ENCODE results near the gene RABGAP1L.
"Not testable (repeated sequence)": the region's sequence is repeated elsewhere in the genome, so short reads cannot be mapped to it uniquely, and the experiment has no call there.

The RABGAP1L gene

DNA sequence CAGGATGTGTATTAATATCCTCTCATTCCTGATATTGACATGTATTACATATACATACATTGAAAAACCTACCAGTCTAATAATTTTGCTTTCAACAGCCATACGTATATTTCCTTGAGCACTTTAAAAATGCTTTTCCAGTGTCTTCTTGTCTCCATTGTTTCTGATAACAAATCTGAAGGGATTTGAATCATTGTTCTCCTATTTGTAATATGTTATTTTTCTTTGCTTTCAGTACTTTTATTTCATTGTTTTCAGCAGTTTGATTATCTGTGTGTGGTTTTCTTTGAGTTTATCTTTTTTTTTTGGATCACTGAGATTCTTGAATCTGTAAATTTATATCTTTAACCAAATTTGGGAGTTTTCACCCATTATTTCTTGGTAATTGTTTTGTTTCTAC, 65.3 kb downstream of the RABGAP1L start:
- Histone ChIP-seq H3K4me1 (ENCODE audit: insufficient read depth, low read length) (no peaks in the 10 kb centered on the region), H3K9me3 (ENCODE audit: insufficient read depth, low read depth, low read length) (0 out of 2 replicates have a peak, but pooled peaks cover 7% of the 10 kb centered on the region), H3K36me3 (ENCODE audit: insufficient read depth, low read depth, low read length) (peaks cover 5% of the 10 kb centered on the region; the same call in 1 of the 2 replicates), H3K9ac (ENCODE audit: low read depth, low read length) (no peak overlapping the region), H3K27me3 (ENCODE audit: insufficient read depth, low read length) (no peaks in the 10 kb centered on the region), H3K27ac (ENCODE audit: low read length) (no peak overlapping the region), H3K4me3 (ENCODE audit: low read length) (no peak overlapping the region)

DNA sequence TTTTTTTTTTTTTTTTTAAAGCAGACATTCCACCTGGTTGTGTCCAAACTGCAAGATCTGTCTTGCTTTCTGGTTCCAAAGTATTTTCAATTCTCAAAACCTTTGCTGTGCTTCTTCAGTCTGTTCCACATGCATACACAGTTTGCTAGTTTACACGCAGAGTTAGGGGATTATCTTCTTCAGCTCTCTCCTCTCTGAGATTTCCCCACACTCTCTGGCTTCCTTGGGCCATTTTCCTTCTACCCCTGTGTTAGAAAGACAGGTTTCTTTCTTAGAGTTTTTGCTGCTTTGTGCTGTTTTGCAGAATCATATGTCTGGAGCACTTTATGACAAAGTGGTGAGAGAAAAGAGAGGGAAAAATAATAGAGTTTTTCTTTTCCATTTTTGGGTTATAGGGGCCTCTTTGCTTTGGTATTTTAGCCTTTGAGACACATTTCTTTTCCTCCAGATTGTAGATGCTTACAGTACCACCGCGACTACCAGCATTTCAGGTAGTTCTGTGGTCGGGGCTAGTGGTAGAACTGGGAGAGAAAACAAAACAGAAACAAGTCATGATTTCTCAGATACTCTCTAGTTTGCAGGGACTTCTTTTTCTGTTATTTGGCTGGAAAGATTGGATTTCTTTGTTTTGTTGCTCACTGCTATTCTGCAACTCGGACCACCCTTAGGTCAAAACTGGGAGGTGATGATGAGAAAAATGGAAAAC, 66.3 kb downstream of the RABGAP1L start:
- H3K27me3 ChIP-seq (ENCODE audit: insufficient read depth, low read length) = no peaks in the 10 kb centered on the region
- H3K36me3 ChIP-seq (ENCODE audit: insufficient read depth, low read depth, low read length) = peaks cover 5% of the 10 kb centered on the region; the same call in 1 of the 2 replicates
- no peak overlapping the region for H3K4me3 ChIP-seq (ENCODE audit: low read length)
- no peak overlapping the region for H3K27ac ChIP-seq (ENCODE audit: low read length)
- H3K9ac ChIP-seq (ENCODE audit: low read depth, low read length) = no peak overlapping the region
- 0 out of 2 replicates have a peak, but pooled peaks cover 7% of the 10 kb centered on the region for H3K9me3 ChIP-seq (ENCODE audit: insufficient read depth, low read depth, low read length)
- H3K4me1 ChIP-seq (ENCODE audit: insufficient read depth, low read length) = no peaks in the 10 kb centered on the region

DNA sequence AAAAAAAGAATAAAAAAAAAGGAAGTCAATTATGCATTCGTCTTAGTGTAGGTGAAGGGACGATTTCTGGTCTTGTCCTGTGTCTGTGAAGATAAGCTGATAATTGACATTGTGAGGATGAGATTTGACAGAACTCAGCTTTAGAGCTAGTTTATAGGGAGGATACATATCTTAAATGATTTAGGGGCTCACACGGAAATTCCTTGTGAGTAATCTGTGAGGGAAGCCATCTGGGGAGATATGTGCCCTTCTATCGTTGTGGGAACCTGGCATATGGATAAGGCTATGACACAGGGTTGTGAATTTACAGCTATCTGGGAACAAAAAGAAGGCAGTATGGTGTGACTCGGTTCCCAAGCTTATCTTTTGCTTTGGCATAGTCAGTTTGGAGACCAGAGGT, 71.1 kb downstream of the RABGAP1L start:
- Histone ChIP-seq H3K4me1 (ENCODE audit: insufficient read depth, low read length) (no peaks in the 10 kb centered on the region), H3K27me3 (ENCODE audit: insufficient read depth, low read length) (no peaks in the 10 kb centered on the region), H3K4me3 (ENCODE audit: low read length) (no peak overlapping the region), H3K9me3 (ENCODE audit: insufficient read depth, low read depth, low read length) (0 out of 2 replicates have a peak, but pooled peaks cover 4% of the 10 kb centered on the region), H3K36me3 (ENCODE audit: insufficient read depth, low read depth, low read length) (peaks cover 5% of the 10 kb centered on the region; the same call in 1 of the 2 replicates), H3K9ac (ENCODE audit: low read depth, low read length) (no peak overlapping the region), H3K27ac (ENCODE audit: low read length) (no peak overlapping the region)

DNA sequence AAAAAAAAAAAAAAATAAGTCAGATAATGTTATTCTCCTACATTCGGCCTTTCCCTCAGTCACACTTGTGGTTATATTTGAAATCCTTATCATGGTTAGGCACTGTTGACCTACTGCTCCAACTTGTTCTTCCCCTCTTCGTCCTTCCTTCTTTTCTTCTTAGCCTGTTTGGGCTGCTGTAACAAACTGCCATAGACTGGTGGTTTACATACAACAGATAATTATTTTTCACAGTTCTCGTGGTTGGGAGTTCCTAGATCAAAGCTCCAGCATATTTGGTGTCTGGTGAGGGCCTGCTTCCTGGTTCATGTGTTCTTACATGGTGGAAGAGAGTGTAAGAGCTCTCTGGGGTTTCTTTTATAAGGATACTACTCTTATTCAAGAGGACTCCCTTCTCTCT, 73.4 kb downstream of the RABGAP1L start:
- no peak overlapping the region for H3K9ac ChIP-seq (ENCODE audit: low read depth, low read length)
- no peaks in the 10 kb centered on the region for H3K4me1 ChIP-seq (ENCODE audit: insufficient read depth, low read length)
- H3K9me3 ChIP-seq (ENCODE audit: insufficient read depth, low read depth, low read length) = 0 out of 2 replicates have a peak, but pooled peaks cover 4% of the 10 kb centered on the region
- H3K4me3 ChIP-seq (ENCODE audit: low read length) = no peak overlapping the region
- no peaks in the 10 kb centered on the region for H3K27me3 ChIP-seq (ENCODE audit: insufficient read depth, low read length)
- no peak overlapping the region for H3K27ac ChIP-seq (ENCODE audit: low read length)
- peaks cover 5% of the 10 kb centered on the region; the same call in 1 of the 2 replicates for H3K36me3 ChIP-seq (ENCODE audit: insufficient read depth, low read depth, low read length)

DNA sequence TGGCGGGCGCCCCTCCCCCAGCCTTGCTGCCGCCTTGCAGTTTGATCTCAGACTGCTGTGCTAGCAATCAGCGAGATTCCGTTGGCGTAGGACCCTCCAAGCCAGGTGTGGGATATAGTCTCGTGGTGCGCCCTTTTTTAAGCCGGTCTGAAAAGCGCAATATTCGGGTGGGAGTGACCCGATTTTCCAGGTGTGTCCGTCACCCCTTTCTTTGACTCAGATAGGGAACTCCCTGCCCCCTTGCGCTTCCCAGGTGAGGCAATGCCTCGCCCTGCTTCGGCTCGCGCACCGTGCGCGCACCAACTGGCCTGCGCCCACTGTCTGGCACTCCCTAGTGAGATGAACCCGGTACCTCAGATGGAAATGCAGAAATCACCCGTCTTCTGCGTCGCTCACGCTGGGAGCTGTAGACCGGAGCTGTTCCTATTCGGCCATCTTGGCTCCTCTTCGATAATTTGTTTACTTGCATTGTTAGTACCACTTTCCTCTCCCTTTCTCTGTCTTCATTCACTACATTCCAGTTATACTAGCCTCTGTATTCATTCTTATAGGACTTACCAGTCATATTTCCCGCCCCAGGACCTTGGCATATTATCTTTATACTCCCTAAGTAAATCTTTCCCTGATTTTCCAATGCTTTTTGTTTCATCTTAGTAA, 79.7 kb downstream of the RABGAP1L start:
- not testable (repeated sequence) for H3K9me3 ChIP-seq (ENCODE audit: insufficient read depth, low read depth, low read length); H3K27me3 ChIP-seq (ENCODE audit: insufficient read depth, low read length); H3K4me1 ChIP-seq (ENCODE audit: insufficient read depth, low read length); H3K36me3 ChIP-seq (ENCODE audit: insufficient read depth, low read depth, low read length); H3K27ac ChIP-seq (ENCODE audit: low read length)
- Histone ChIP-seq H3K4me3 (ENCODE audit: low read length) (peak overlapping the region; percentile 47), H3K9ac (ENCODE audit: low read depth, low read length) (peak overlapping the region; percentile 20; the same call in 1 of the 2 replicates)

DNA sequence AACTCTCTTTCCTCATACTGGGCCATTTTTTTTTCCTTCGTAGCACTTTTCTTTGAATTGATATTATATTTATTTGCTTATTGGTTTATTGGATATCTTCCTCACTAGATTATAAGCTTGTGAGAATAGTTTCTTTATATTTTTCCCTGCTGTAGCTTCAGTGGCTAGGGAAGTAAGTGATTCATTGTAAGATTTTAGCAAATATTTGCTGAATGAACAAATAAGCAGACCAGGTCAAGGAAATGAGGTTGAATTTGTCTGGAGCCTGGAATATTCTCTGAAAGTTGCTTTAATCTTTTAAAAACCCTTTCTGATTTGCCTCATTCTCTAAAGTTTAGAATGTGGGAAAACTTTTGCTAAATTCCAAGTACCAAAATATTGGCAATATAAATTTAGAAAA, 80.2 kb downstream of the RABGAP1L start:
- Histone ChIP-seq H3K4me3 (ENCODE audit: low read length) (peak overlapping the region; percentile 47; the same call in 1 of the 2 replicates), H3K9me3 (ENCODE audit: insufficient read depth, low read depth, low read length) (no peaks in the 10 kb centered on the region), H3K9ac (ENCODE audit: low read depth, low read length) (peak overlapping the region; percentile 20; the same call in 1 of the 2 replicates), H3K27me3 (ENCODE audit: insufficient read depth, low read length) (no peaks in the 10 kb centered on the region), H3K27ac (ENCODE audit: low read length) (no peak overlapping the region), H3K4me1 (ENCODE audit: insufficient read depth, low read length) (no peaks in the 10 kb centered on the region), H3K36me3 (ENCODE audit: insufficient read depth, low read depth, low read length) (peaks cover 5% of the 10 kb centered on the region)

DNA sequence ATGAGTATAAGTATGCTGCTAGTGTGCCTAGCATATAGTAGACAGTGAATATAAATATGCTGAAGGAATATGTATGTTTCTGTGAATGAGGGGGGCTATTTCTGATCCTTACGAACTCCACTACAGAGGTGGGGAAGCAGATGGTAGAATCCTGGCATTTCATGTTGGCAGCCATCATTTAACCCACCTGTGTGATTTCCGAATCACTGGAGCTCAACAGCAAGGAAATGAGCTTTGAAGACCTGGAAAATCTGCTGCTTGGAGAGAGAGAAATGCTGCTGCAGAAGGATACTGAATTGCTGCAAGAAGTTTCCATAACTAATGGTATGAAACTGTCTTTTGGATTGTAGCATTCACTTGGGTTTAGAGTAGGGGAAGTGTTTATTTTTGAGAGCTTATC, 83.5 kb downstream of the RABGAP1L start:
- no peaks in the 10 kb centered on the region for H3K9me3 ChIP-seq (ENCODE audit: insufficient read depth, low read depth, low read length)
- H3K27ac ChIP-seq (ENCODE audit: low read length) = no peak overlapping the region
- H3K4me3 ChIP-seq (ENCODE audit: low read length) = no peak overlapping the region
- no peaks in the 10 kb centered on the region for H3K27me3 ChIP-seq (ENCODE audit: insufficient read depth, low read length)
- H3K4me1 ChIP-seq (ENCODE audit: insufficient read depth, low read length) = no peaks in the 10 kb centered on the region
- no peak overlapping the region for H3K9ac ChIP-seq (ENCODE audit: low read depth, low read length)
- H3K36me3 ChIP-seq (ENCODE audit: insufficient read depth, low read depth, low read length) = peaks cover 9% of the 10 kb centered on the region

DNA sequence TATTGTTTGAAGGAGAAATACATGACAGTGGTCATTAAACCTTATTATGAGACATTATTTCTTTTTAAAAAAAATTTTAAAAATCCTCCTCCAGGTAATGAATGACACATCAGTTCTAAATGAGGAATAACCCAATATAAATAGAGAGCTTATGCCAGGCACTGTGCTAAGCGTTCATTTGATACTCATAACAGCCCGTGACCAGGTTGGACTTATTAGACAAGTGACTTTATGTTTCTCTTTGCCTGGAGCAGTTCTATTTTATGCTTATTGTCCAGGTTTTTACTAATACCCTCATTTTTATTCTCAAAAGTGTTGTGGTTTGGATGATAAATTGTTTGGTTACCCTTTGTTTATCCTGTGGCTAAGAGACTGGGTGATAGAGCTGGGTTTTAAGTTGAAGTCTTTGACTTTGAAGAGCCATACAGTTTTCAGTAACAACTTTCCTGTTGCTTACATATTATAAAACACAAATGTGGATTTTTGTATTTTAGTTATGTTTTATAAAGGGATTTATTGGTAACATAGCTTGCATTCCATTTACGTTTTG, 84.2 kb downstream of the RABGAP1L start:
- no peaks in the 10 kb centered on the region for H3K9me3 ChIP-seq (ENCODE audit: insufficient read depth, low read depth, low read length)
- H3K9ac ChIP-seq (ENCODE audit: low read depth, low read length) = no peak overlapping the region
- no peak overlapping the region for H3K27ac ChIP-seq (ENCODE audit: low read length)
- no peaks in the 10 kb centered on the region for H3K27me3 ChIP-seq (ENCODE audit: insufficient read depth, low read length)
- no peaks in the 10 kb centered on the region for H3K4me1 ChIP-seq (ENCODE audit: insufficient read depth, low read length)
- H3K4me3 ChIP-seq (ENCODE audit: low read length) = no peak overlapping the region
- H3K36me3 ChIP-seq (ENCODE audit: insufficient read depth, low read depth, low read length) = peaks cover 9% of the 10 kb centered on the region

DNA sequence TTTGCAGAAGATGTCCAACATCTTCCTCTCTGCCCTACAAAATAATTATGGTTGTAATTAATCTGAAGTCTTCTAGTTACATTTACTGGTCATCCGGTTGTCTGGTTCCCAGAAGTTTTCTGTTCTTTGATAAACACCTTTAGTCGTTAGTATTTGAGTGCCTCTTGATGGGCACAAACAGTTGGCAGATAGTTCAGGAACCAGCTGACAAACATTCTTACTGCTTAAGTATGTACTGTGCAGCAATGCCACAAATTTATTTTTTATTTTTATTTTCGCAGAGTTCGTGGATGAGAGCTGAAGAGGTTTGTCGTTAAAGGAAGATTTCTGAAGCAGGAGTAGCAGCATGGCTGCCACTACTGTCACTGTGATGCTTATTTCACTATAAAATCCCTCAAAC, 84.7 kb downstream of the RABGAP1L start:
- no peak overlapping the region for H3K9ac ChIP-seq (ENCODE audit: low read depth, low read length)
- H3K27ac ChIP-seq (ENCODE audit: low read length) = no peak overlapping the region
- peaks cover 9% of the 10 kb centered on the region for H3K36me3 ChIP-seq (ENCODE audit: insufficient read depth, low read depth, low read length)
- H3K9me3 ChIP-seq (ENCODE audit: insufficient read depth, low read depth, low read length) = no peaks in the 10 kb centered on the region
- no peaks in the 10 kb centered on the region for H3K27me3 ChIP-seq (ENCODE audit: insufficient read depth, low read length)
- H3K4me3 ChIP-seq (ENCODE audit: low read length) = no peak overlapping the region
- no peaks in the 10 kb centered on the region for H3K4me1 ChIP-seq (ENCODE audit: insufficient read depth, low read length)

DNA sequence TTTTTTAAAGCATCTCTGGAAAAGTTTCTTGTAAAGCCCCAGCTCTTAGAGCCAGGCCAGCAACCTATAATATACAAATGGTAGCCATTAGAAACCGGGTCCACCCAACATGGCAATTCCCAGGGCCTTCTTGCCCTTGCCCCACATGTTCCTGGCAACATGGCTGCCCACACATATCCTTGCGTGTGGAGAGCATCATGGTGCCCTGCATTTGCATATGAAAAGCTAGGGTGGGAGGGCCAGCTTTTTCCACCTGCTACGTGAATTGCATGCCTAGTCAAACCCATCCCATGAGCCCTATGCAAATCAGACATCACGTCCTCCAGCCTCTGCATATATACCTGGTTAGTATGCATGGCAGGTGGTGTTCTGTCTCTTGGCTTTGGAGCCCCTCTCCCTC, 88.2 kb downstream of the RABGAP1L start:
- Histone ChIP-seq H3K4me1 (ENCODE audit: insufficient read depth, low read length) (no peaks in the 10 kb centered on the region), H3K27me3 (ENCODE audit: insufficient read depth, low read length) (no peaks in the 10 kb centered on the region)

DNA sequence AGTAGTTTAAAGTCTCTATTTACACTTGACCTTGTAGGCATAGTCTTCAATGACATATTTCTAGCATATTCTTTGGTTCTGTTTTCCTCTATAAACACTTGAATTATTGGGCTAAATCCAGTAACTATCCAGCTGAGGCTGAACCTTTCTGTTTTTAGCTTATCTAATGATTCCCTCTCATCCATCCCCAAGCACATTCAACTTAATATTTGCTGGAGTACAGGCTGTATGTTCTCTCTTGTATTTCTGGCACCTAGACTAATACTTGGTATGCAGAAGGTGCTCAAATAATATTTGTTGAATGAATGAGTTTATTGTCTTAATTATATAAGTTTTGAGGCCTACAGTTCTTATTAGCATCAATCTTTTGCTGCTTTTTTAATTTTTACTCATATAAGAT, 88.7 kb downstream of the RABGAP1L start:
- H3K4me3 ChIP-seq (ENCODE audit: low read length) = no peak overlapping the region
- H3K9me3 ChIP-seq (ENCODE audit: insufficient read depth, low read depth, low read length) = no peaks in the 10 kb centered on the region
- H3K27me3 ChIP-seq (ENCODE audit: insufficient read depth, low read length) = no peaks in the 10 kb centered on the region
- H3K4me1 ChIP-seq (ENCODE audit: insufficient read depth, low read length) = no peaks in the 10 kb centered on the region
- H3K27ac ChIP-seq (ENCODE audit: low read length) = no peak overlapping the region
- H3K9ac ChIP-seq (ENCODE audit: low read depth, low read length) = no peak overlapping the region
- H3K36me3 ChIP-seq (ENCODE audit: insufficient read depth, low read depth, low read length) = peaks cover 9% of the 10 kb centered on the region

More for the DNA sequence above, 88.2 kb downstream of the RABGAP1L start:
- no peak overlapping the region for H3K27ac ChIP-seq (ENCODE audit: low read length)
- H3K4me3 ChIP-seq (ENCODE audit: low read length) = no peak overlapping the region
- H3K36me3 ChIP-seq (ENCODE audit: insufficient read depth, low read depth, low read length) = peaks cover 9% of the 10 kb centered on the region
- no peak overlapping the region for H3K9ac ChIP-seq (ENCODE audit: low read depth, low read length)
- no peaks in the 10 kb centered on the region for H3K9me3 ChIP-seq (ENCODE audit: insufficient read depth, low read depth, low read length)

DNA sequence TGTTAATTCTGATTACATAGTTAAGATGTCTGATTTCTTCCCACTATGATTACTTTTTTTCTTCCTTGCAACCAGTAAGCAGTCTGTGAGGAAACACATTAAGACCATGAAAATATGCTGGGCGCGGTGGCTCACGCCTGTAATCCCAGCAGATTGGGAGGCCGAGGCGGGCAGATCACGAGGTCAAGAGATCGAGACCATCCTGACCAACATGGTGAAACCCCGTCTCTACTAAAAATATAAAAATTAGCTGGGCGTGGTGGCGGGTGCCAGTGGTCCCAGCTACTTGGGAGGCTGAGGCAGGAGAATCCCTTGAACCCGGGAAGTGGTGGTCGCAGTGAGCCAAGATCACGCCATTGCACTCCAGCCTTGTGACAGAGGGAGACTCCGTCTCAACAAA, 97.1 kb downstream of the RABGAP1L start:
- not testable (repeated sequence) for H3K9ac ChIP-seq (ENCODE audit: low read depth, low read length); H3K4me3 ChIP-seq (ENCODE audit: low read length); H3K4me1 ChIP-seq (ENCODE audit: insufficient read depth, low read length); H3K27me3 ChIP-seq (ENCODE audit: insufficient read depth, low read length); H3K36me3 ChIP-seq (ENCODE audit: insufficient read depth, low read depth, low read length); H3K27ac ChIP-seq (ENCODE audit: low read length); H3K9me3 ChIP-seq (ENCODE audit: insufficient read depth, low read depth, low read length)

Data from iPS-20b (cell line).